ENCODE measurements around the gene UVSSA.
"Not testable (repeated sequence)": the region's sequence is repeated elsewhere in the genome, so short reads cannot be mapped to it uniquely, and the experiment has no call there.

The UVSSA gene

GRCh38 chr4:1365271-1366178, 18.5 kb downstream of the UVSSA start:
- no peak for DNase-seq

- DNase-seq = no peak
These were observed 19.6 kb downstream of the UVSSA start for GRCh38 chr4:1366371-1367229.

GRCh38 chr4:1367230-1367935, 20.4 kb downstream of the UVSSA start:
- no peak for DNase-seq

- DNase-seq = no peak
These were observed 20.9 kb downstream of the UVSSA start for GRCh38 chr4:1367936-1368289.

- no peak for DNase-seq
These were observed 21.5 kb downstream of the UVSSA start for GRCh38 chr4:1368421-1369090.

GRCh38 chr4:1369091-1369450, 22.1 kb downstream of the UVSSA start:
- DNase-seq = no peak

GRCh38 chr4:1369479-1370079, 22.6 kb downstream of the UVSSA start:
- DNase-seq = no peak

- DNase-seq = no peak
These were observed 23.5 kb downstream of the UVSSA start for GRCh38 chr4:1370321-1371124.

- DNase-seq = no peak
These were observed 24.5 kb downstream of the UVSSA start for GRCh38 chr4:1371176-1372165.

- DNase-seq = not testable (repeated sequence)
These were observed 25.6 kb downstream of the UVSSA start for GRCh38 chr4:1372576-1372975.

- no peak for DNase-seq
These were observed 27.1 kb downstream of the UVSSA start for GRCh38 chr4:1373892-1374705.

- DNase-seq = no peak
These were observed 27.7 kb downstream of the UVSSA start for GRCh38 chr4:1374706-1375045.

- DNase-seq = no peak
These were observed 28.2 kb downstream of the UVSSA start for GRCh38 chr4:1375051-1375721.

GRCh38 chr4:1375761-1376322, 28.8 kb downstream of the UVSSA start:
- no peak for DNase-seq

- DNase-seq = no peak
These were observed 29.4 kb downstream of the UVSSA start for GRCh38 chr4:1376391-1376840.

GRCh38 chr4:1376841-1377605, 30.0 kb downstream of the UVSSA start:
- DNase-seq = no peak

GRCh38 chr4:1377606-1378261, 30.7 kb downstream of the UVSSA start:
- no peak for DNase-seq

All from activated CD4-positive, alpha-beta T cell treated with anti-CD3 and anti-CD28 coated beads, Interleukin-2, amount 50 U/mL, for 48 hours (primary cell).